K562 (cell line): Measurements from ENCODE around the gene GMDS. TPM values are rescaled to one million over a fixed set of nuclear protein-coding genes. Genes with fewer than 3 reads are reported as not detected.

ENCODE experiments used
- ATAC-seq: fragments of 200-7000 bp; cut with Tn5 transposase; 3 replicates; pipeline ENCODE4 v1.9.1; 2020; ENCODE audit warnings: moderate library complexity
- BruUV-seq: library from RNA; stranded (reverse); fragments of 400-500 nt; replicated peaks from 2 replicates; lab custom pipeline; 2021; lab: Mats Ljungman, UMichigan
- CTCF ChIA-PET: fragments of 300-600 bp; formaldehyde crosslinking; extraction: SDS; loops from one replicate; lab custom pipeline; 2021; ENCODE audit warnings: low intra/inter-chr PET ratio; lab: Yijun Ruan, JAX
- POLR2A ChIA-PET: fragments of 300-600, 350-650 bp; sonication (Branson Sonifier 250); formaldehyde crosslinking; extraction: SDS; loops from one replicate; lab custom pipeline; 2021; ENCODE audit warnings: antibody characterized with exemption, inconsistent platforms; lab: Yijun Ruan, JAX
- DNase-seq, 4 experiments: peaks; one replicate each; pipeline versions ENCODE4 v3.0.0 to v3.0.0-alpha.2; 2011 to 2018; ENCODE audit warnings: low spot score in 3 of 4, mixed read lengths in 3 of 4; ENCODE audit errors: extremely low read depth in 1 of 4
- FAIRE-seq: peaks from 2 replicates; lab custom pipeline; 2011; peaks lifted over from hg19 to GRCh38; lab: Jason Lieb, UNC
- H2AFZ ChIP-seq: 2 replicates; pipeline ENCODE4 v1.6.0; 2011; ENCODE audit warnings: low read depth, low read length, control low read depth, inconsistent platforms
- H3K27ac ChIP-seq: fragments of 200-600 bp; 3 replicates; pipeline ENCODE4 v1.8.0; 2011; ENCODE audit warnings: low read depth, mild to moderate bottlenecking, control low read depth, inconsistent platforms, low read length, moderate library complexity, mixed read lengths; ENCODE audit errors: extremely low read depth
- H3K27me3 ChIP-seq, 2 experiments: fragments of 300-600 bp in 1 of 2; 2 replicates in 1 of 2; 3 replicates in 1 of 2; pipeline versions ENCODE4 v1.6.0 to v1.8.0; 2011; ENCODE audit warnings: inconsistent platforms in 2 of 2, low read length in 2 of 2, mild to moderate bottlenecking in 1 of 2, mixed read lengths in 1 of 2, moderate library complexity in 1 of 2; ENCODE audit not compliant: control insufficient read depth in 2 of 2, insufficient read depth in 2 of 2
- H3K36me3 ChIP-seq: fragments of 300-600 bp; 3 replicates; pipeline ENCODE4 v1.8.0; 2011; ENCODE audit warnings: mild to moderate bottlenecking, low read length, inconsistent platforms; ENCODE audit not compliant: control insufficient read depth, insufficient read depth
- H3K4me1 ChIP-seq, 2 experiments: fragments of 200-600 bp in 1 of 2; replicated peaks in 1 of 2; 2 replicates in 1 of 2; 3 replicates in 1 of 2; pipeline versions ENCODE4 v1.5.1 to v1.8.0; 2011; ENCODE audit warnings: inconsistent platforms in 2 of 2, low read length in 2 of 2, mild to moderate bottlenecking in 1 of 2, mixed read lengths in 1 of 2, moderate library complexity in 1 of 2; ENCODE audit not compliant: control insufficient read depth in 2 of 2, insufficient read depth in 2 of 2
- H3K4me2 ChIP-seq: 2 replicates; pipeline ENCODE4 v1.6.1; 2011; ENCODE audit warnings: low read length, control low read depth, inconsistent platforms, mixed read lengths; ENCODE audit not compliant: insufficient read depth
- H3K4me3 ChIP-seq: fragments of 200-600 bp; sonication (generic), shearing (Covaris generic); 2 replicates; pipeline ENCODE4 v1.5.1; 2016; ENCODE audit warnings: control low read depth, inconsistent platforms
- H3K79me2 ChIP-seq: fragments of 200-600 bp; 3 replicates; pipeline ENCODE4 v1.8.0; 2011; ENCODE audit warnings: low read length, inconsistent platforms; ENCODE audit not compliant: control insufficient read depth, insufficient read depth
- H3K9ac ChIP-seq, 2 experiments: 2 replicates each; pipeline versions ENCODE4 v1.6.0 to v1.6.1; 2011; ENCODE audit warnings: low read depth in 2 of 2, low read length in 2 of 2, control low read depth in 1 of 2, inconsistent platforms in 1 of 2, mild to moderate bottlenecking in 1 of 2, mixed read lengths in 1 of 2; ENCODE audit not compliant: insufficient read depth in 1 of 2
- H3K9me1 ChIP-seq: one replicate; pipeline ENCODE4 v1.6.0; 2011; ENCODE audit warnings: inconsistent platforms, mild to moderate bottlenecking, low read length, moderate library complexity; ENCODE audit not compliant: control insufficient read depth, insufficient read depth
- H3K9me3 ChIP-seq: replicated peaks from 2 replicates; pipeline ENCODE4 v1.5.1; 2011; ENCODE audit warnings: low read depth, low read length, inconsistent platforms; ENCODE audit not compliant: control insufficient read depth, insufficient read depth
- H4K20me1 ChIP-seq: replicated peaks from 2 replicates; pipeline ENCODE4 v1.6.1; 2011; ENCODE audit warnings: low read length, inconsistent platforms, mixed read lengths; ENCODE audit not compliant: control insufficient read depth, insufficient read depth
- ARHGAP35 ChIP-seq: fragments of 450-650 bp; IDR thresholded peaks from 2 replicates; pipeline ENCODE4 v1.6.1; 2018; ENCODE audit not compliant: partially characterized antibody
- CEBPB ChIP-seq: fragments of 450-650 bp; IDR thresholded peaks from 2 replicates; pipeline ENCODE4 v1.6.1; 2016; ENCODE audit warnings: missing genetic modification characterization, missing compliant biosample characterization
- FOXM1 ChIP-seq, 2 experiments: fragments of 450-650 bp in 1 of 2; sonication (generic) in 1 of 2; formaldehyde crosslinking in 1 of 2; IDR thresholded peaks; 2 replicates each; pipeline versions ENCODE4 v1.6.1 to v1.9.0; 2017 to 2022; ENCODE audit warnings: low read depth in 2 of 2, mild to moderate bottlenecking in 2 of 2, missing genetic modification reagents in 1 of 2, moderate library complexity in 1 of 2
- KAT7 ChIP-seq: sonication (generic); formaldehyde crosslinking; IDR thresholded peaks from 2 replicates; pipeline ENCODE4 v1.8.0; 2022; ENCODE audit warnings: missing genetic modification reagents, mild to moderate bottlenecking, borderline replicate concordance
- KLF1 ChIP-seq: fragments of 450-650 bp; IDR thresholded peaks from 2 replicates; pipeline ENCODE4 v1.6.1; 2016; ENCODE audit warnings: missing genetic modification characterization, missing compliant biosample characterization
- MEIS2 ChIP-seq: fragments of 450-650 bp; IDR thresholded peaks from 2 replicates; pipeline ENCODE4 v1.6.1; 2014; ENCODE audit warnings: mild to moderate bottlenecking; ENCODE audit not compliant: partially characterized antibody
- POLR2AphosphoS5 ChIP-seq: IDR thresholded peaks from 2 replicates; pipeline ENCODE4 v1.6.1; 2011; ENCODE audit warnings: mild to moderate bottlenecking, low read depth, low read length, moderate library complexity; ENCODE audit not compliant: control insufficient read depth, insufficient read depth
- SAFB ChIP-seq: fragments of 200-400 bp; formaldehyde crosslinking; IDR thresholded peaks from 2 replicates; pipeline ENCODE4 v1.6.1; 2017; ENCODE audit warnings: low read depth, low read length, borderline replicate concordance
- TAF9B ChIP-seq: fragments of 450-650 bp; IDR thresholded peaks from 2 replicates; pipeline ENCODE4 v1.6.1; 2018; ENCODE audit warnings: mild to moderate bottlenecking; ENCODE audit not compliant: partially characterized antibody
- WGBS: fragments of 100-300 bp; shearing (Covaris generic); methylation state at CpG from one replicate; pipeline ENCODE4 v1.1.6; 2016; ENCODE audit warnings: low coverage, mixed read lengths; ENCODE audit not compliant: insufficient coverage; ENCODE audit errors: missing lambda C conversion rate; 5-methylcytosine and 5-hydroxymethylcytosine counted together
- in situ Hi-C: fragments of 300-500 bp; cut with MboI; formaldehyde crosslinking; loops from 4 replicates; pipeline ENCODE4 v1.15.0; 2018; ENCODE audit warnings: inconsistent platforms, mixed read lengths
- intact Hi-C: fragments of 100-400 bp; cut with micrococcal nuclease; formaldehyde crosslinking; loops from 2 replicates; pipeline ENCODE4 v1.14.2; 2022
- polyA plus RNA-seq, 8 experiments: library from polyadenylated mRNA; depleted of rRNA in 4 of 8; stranded (reverse) in 5 of 8; unstranded in 3 of 8; fragments of >200 nt; fragmentation: Nextera tagmentation in 2 of 8; fragmentation: Illumina TruSeq in 1 of 8; extraction: Ambion mirVana in 2 of 8; extraction: Trizol in 1 of 8; gene quantifications; 2 replicates each; pipeline versions ENCODE4 v1.2.1 to v1.2.3, GENCODE V29; 2011 to 2014; ENCODE audit warnings: inconsistent platforms in 1 of 8, missing spikeins in 1 of 8
- total RNA-seq, 7 experiments: library from RNA; depleted of rRNA in 6 of 7; stranded (reverse); fragments of >200 nt in 6 of 7; fragmentation: Illumina TruSeq in 2 of 7; extraction: Trizol in 2 of 7; gene quantifications; 2 replicates each; pipeline versions ENCODE4 v1.2.1 to v1.2.3, GENCODE V29; 2011 to 2021; ENCODE audit warnings: low replicate concordance in 1 of 7
- TF ChIP-seq, protein P1 (sequence below), 2 experiments: IDR thresholded peaks in 1 of 2; conservative IDR thresholded peaks in 1 of 2; 2 replicates each; pipeline ENCODE4 v1.6.1; 2016; ENCODE audit warnings: low read depth in 2 of 2, mild to moderate bottlenecking in 1 of 2, missing compliant biosample characterization in 1 of 2, missing genetic modification characterization in 1 of 2, moderate library complexity in 1 of 2
- TF ChIP-seq, protein P2 (sequence below): fragments of 250-450 bp; sonication (Bioruptor Pico); IDR thresholded peaks from 2 replicates; pipeline ENCODE4 v1.5.1; 2021; ENCODE audit warnings: mild to moderate bottlenecking
- TF ChIP-seq, protein P3 (sequence below): fragments of 450-650 bp; IDR thresholded peaks from 2 replicates; pipeline ENCODE4 v1.7.0; 2016; ENCODE audit warnings: borderline replicate concordance

Gene GMDS
- total and polyA plus RNA-seq, 9 of the 15 experiments (the other 6 are each of a cell fraction or from before 2014, with no cell fraction given), result 0.48 to 31.8 (median 13.4) TPM

DNA sequence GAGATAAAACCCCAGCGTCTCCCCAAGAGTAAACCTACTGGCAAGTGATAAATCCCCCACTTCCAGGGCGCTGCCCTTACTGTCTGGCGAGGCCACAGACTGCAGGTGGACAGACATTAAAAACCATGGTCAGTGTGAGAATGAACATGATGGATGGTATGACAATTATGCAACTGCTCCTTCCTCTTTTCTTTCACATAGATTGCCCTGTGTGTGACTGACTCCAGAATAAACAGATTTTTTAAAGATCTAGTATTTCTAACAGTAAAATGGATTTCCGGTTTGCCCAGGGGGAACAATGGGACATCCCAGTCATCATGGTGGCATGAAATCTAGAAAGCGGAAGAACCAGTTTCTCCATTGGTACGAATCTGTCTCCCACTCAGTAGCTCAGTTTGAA, 482.0 kb downstream of the GMDS start:
- POLR2A ChIA-PET, result interaction anchor here (0.5 to 0.7 kb wide), 2 partner anchors 177 to 1003 kb away, joined by 3 read pairs; no protein-coding TSS in a partner anchor
- no peak for TF ChIP-seq KAT7 (CRISPR knock-in tag)
- no peak for TF ChIP-seq SAFB
- TF ChIP-seq POLR2AphosphoS5, result no peak
- TF ChIP-seq ARHGAP35, result no peak
- TF ChIP-seq, protein P1, sequence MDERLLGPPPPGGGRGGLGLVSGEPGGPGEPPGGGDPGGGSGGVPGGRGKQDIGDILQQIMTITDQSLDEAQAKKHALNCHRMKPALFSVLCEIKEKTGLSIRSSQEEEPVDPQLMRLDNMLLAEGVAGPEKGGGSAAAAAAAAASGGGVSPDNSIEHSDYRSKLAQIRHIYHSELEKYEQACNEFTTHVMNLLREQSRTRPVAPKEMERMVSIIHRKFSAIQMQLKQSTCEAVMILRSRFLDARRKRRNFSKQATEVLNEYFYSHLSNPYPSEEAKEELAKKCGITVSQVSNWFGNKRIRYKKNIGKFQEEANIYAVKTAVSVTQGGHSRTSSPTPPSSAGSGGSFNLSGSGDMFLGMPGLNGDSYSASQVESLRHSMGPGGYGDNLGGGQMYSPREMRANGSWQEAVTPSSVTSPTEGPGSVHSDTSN (CRISPR knock-in tag; IDR thresholded peaks at IDR 0.05; ENCODE audit: low read depth), result no peak
- TF ChIP-seq, protein P1 (tag; conservative IDR thresholded peaks at IDR 0.05; ENCODE audit: low read depth), result peak; percentile 81
- TF ChIP-seq FOXM1 (IDR thresholded peaks at IDR 0.05; ENCODE audit: low read depth), result no peak
- TF ChIP-seq FOXM1 (CRISPR knock-in tag; IDR thresholded peaks at IDR 0.05; ENCODE audit: low read depth), result no peak
- TF ChIP-seq, protein P2, sequence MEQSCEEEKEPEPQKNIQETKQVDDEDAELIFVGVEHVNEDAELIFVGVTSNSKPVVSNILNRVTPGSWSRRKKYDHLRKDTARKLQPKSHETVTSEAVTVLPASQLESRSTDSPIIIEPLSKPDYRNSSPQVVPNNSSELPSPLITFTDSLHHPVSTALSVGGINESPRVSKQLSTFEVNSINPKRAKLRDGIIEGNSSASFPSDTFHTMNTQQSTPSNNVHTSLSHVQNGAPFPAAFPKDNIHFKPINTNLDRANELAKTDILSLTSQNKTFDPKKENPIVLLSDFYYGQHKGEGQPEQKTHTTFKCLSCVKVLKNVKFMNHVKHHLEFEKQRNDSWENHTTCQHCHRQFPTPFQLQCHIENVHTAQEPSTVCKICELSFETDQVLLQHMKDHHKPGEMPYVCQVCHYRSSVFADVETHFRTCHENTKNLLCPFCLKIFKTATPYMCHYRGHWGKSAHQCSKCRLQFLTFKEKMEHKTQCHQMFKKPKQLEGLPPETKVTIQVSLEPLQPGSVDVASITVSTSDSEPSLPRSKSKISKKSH, result no peak
- TF ChIP-seq, protein P3, sequence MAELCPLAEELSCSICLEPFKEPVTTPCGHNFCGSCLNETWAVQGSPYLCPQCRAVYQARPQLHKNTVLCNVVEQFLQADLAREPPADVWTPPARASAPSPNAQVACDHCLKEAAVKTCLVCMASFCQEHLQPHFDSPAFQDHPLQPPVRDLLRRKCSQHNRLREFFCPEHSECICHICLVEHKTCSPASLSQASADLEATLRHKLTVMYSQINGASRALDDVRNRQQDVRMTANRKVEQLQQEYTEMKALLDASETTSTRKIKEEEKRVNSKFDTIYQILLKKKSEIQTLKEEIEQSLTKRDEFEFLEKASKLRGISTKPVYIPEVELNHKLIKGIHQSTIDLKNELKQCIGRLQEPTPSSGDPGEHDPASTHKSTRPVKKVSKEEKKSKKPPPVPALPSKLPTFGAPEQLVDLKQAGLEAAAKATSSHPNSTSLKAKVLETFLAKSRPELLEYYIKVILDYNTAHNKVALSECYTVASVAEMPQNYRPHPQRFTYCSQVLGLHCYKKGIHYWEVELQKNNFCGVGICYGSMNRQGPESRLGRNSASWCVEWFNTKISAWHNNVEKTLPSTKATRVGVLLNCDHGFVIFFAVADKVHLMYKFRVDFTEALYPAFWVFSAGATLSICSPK, result no peak
- TF ChIP-seq KLF1 (tag), result no peak
- TF ChIP-seq CEBPB, result peak; percentile 76
- no peak for TF ChIP-seq TAF9B
- TF ChIP-seq MEIS2, result peak; percentile 63

More for the DNA sequence above, 482.0 kb downstream of the GMDS start:
- no TSS peak for BruUV-seq
- Histone ChIP-seq H3K36me3 (no peaks in the 10 kb centered on the region), H3K9ac (no peak overlapping the region), H4K20me1 (no peaks in the 10 kb centered on the region), H3K4me2 (no peak overlapping the region), H3K9me1 (no peaks in the 10 kb centered on the region), H3K27me3 (peaks cover 19 to 39% of the 10 kb centered on the region in 2 experiments; a peak in 4 of 5 replicates), H2AFZ (no peak overlapping the region), H3K27ac (no peak overlapping the region), H3K79me2 (no peaks in the 10 kb centered on the region), H3K4me3 (no peak overlapping the region), H3K4me1 (no peaks in the 10 kb centered on the region), H3K9me3 (no peaks in the 10 kb centered on the region)
- intact Hi-C loops, result no loop called here
- CTCF ChIA-PET, result no interaction called here
- ATAC-seq (0 out of 3 replicates have a peak, but pooled peaks have one; percentile 26), FAIRE-seq (no peak), DNase-seq (no peak)
- in situ Hi-C loops, result no loop called here
- WGBS, result 13% methylated on average over 6 of the region's 6 CpGs
